Activated CD4-positive, alpha-beta T cell treated with anti-CD3 and anti-CD28 coated beads, Interleukin-2, amount 10 ng/mL, durations not matched to agents 24 days and 14 days (primary cell): Measurements from ENCODE around the gene DNAJB8. TPM values are rescaled to one million over a fixed set of nuclear protein-coding genes. Genes with fewer than 3 reads are reported as not detected.

Experiments
- DNase-seq: peaks from one replicate; pipeline ENCODE4 v3.0.0; 2022
- H3K27ac Mint-ChIP-seq: one replicate; pipeline ENCODE4 v1.8.0; 2022; ENCODE audit warnings: mild to moderate bottlenecking, mixed read lengths
- H3K27me3 Mint-ChIP-seq: one replicate; pipeline ENCODE4 v1.8.0; 2022; ENCODE audit warnings: mixed read lengths
- H3K36me3 Mint-ChIP-seq: one replicate; pipeline ENCODE4 v1.8.0; 2022; ENCODE audit warnings: low read depth, mild to moderate bottlenecking, mixed read lengths
- H3K4me1 Mint-ChIP-seq: one replicate; pipeline ENCODE4 v1.8.0; 2021; ENCODE audit warnings: mixed read lengths
- H3K4me3 Mint-ChIP-seq: one replicate; pipeline ENCODE4 v1.8.0; 2022; ENCODE audit warnings: mild to moderate bottlenecking, moderate library complexity, mixed read lengths
- H3K9me3 Mint-ChIP-seq: one replicate; pipeline ENCODE4 v1.8.0; 2021; ENCODE audit warnings: mixed read lengths
- intact Hi-C: fragments of 100-400 bp; cut with micrococcal nuclease; formaldehyde crosslinking; loops from one replicate; pipeline ENCODE4 v1.15.1; 2023
- total RNA-seq: library from RNA; stranded (reverse); gene quantifications from 2 replicates; pipeline ENCODE4 v1.2.3, GENCODE V29; 2022

DNAJB8 gene
- total RNA-seq, 1 donor from 2014 or later, result not detected

DNA sequence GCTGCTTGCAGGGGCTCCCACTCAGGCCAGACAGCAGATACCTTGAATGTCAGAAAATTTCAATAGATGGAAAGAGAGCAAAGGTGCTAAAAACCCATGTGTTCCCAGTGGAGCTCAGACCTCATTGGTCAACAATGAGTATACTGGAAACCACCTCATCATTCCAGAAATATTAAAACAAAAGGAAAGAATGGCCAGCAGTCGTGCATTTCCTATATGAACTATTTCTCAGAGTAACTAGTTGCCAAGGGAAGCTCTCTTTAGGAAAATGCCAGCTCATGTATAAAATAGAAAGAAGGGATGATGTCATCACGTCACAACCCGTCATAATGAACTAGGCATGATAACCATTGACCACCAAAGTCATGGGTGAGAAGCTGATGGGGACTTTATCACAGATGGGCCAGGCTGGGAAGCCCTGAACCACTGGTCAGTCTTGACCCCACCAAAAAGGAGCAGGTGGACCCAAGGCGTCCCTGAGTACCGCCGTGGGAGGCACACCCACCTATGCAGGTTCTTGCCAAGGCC lies 17.5 kb downstream of the DNAJB8 start:
- intact Hi-C loops, result loop anchor here (5.0 kb wide), 1 partner anchor 38 kb away; no protein-coding TSS in a partner anchor
- peak overlapping the region; percentile 53 for H3K4me3 Mint-ChIP-seq
- H3K27ac Mint-ChIP-seq, result peak overlapping the region; percentile 94
- H3K27me3 Mint-ChIP-seq, result peaks cover 9% of the 10 kb centered on the region
- H3K9me3 Mint-ChIP-seq, result peaks cover 40% of the 10 kb centered on the region
- peaks cover 22% of the 10 kb centered on the region for H3K36me3 Mint-ChIP-seq
- peaks cover 29% of the 10 kb centered on the region for H3K4me1 Mint-ChIP-seq
- DNase-seq, result no peak

DNA sequence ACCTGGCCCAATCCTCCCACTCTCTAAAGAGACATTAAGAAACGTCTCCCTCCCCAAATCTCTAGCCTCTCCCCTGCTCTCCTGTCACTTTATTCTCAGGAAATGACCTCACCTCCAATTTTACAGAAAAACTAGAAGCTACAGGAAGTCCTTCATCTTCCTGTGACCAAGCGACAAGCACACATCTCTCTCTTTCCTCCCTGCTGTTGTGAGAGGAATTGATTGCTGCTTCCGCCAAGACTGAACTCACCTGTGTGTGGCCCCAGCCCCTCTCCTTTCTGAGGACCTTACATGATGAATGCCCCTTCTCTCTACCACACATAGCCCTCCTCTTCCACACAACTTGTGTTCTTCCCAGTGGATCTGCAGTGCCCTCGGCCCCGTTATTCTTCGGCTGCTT lies 18.2 kb downstream of the DNAJB8 start:
- DNase-seq, result peak; percentile 78
- H3K27me3 Mint-ChIP-seq, result peaks cover 10% of the 10 kb centered on the region
- H3K4me3 Mint-ChIP-seq, result peak overlapping the region; percentile 53
- peak overlapping the region; percentile 94 for H3K27ac Mint-ChIP-seq
- H3K9me3 Mint-ChIP-seq, result peaks cover 40% of the 10 kb centered on the region
- peaks cover 29% of the 10 kb centered on the region for H3K4me1 Mint-ChIP-seq
- intact Hi-C loops, result loop anchor here (5.0 kb wide), 1 partner anchor 39 kb away; no protein-coding TSS in a partner anchor
- H3K36me3 Mint-ChIP-seq, result peaks cover 22% of the 10 kb centered on the region

DNA sequence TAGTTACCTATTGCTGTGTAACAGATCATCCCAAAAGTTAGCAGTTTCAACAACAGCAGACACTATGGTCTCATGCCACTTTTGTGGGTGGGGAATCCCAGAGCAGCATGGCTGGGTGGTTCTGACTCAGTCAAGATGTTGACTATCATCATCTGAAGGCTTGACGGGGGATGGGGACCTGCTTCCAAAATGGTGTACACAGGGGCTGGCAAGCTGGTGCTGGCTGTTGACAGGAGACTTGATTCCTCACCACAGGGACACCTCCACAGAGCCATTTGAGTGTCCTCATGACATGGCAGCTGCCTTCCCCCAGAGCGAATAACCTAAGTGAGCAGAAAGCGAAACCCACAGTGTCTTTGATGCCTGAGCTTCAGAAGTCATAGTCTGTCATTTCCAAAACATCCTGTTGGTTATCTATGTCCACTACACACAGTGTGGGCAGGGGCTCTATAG lies 19.1 kb downstream of the DNAJB8 start:
- Mint-ChIP-seq H3K4me3 (peak overlapping the region; percentile 61), H3K36me3 (peaks cover 22% of the 10 kb centered on the region), H3K27ac (peak overlapping the region; percentile 93), H3K27me3 (peaks cover 10% of the 10 kb centered on the region), H3K4me1 (peaks cover 29% of the 10 kb centered on the region), H3K9me3 (peaks cover 40% of the 10 kb centered on the region)
- intact Hi-C loops, result loop anchor here (5.0 kb wide), 1 partner anchor 40 kb away; no protein-coding TSS in a partner anchor
- peak; percentile 87 for DNase-seq

DNA sequence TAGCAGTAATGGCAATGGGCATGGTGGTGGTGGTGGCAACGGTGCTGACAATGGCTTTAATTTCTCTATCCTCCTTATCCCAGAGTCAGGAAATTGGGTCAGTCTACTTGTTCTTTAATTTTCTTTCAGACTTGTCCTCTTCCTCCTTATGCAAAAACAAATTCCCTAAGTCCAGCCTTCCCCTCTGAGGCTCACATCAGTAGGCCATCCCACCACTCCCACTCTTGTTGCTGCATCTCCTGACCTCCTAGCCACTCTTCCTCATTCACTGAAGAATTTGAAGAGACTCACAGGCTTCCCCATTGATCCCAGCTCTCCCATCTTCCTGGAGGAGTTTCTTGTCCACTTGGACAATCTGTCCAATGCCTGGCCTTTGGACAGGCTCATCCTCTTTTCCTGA lies 19.9 kb downstream of the DNAJB8 start:
- H3K4me1 Mint-ChIP-seq, result peaks cover 29% of the 10 kb centered on the region
- H3K36me3 Mint-ChIP-seq, result peaks cover 22% of the 10 kb centered on the region
- H3K4me3 Mint-ChIP-seq, result no peak overlapping the region
- H3K9me3 Mint-ChIP-seq, result peaks cover 40% of the 10 kb centered on the region
- peak overlapping the region; percentile 93 for H3K27ac Mint-ChIP-seq
- no peak for DNase-seq
- intact Hi-C loops, result loop anchor here (5.0 kb wide), 1 partner anchor 40 kb away; no protein-coding TSS in a partner anchor
- peaks cover 7% of the 10 kb centered on the region for H3K27me3 Mint-ChIP-seq

DNA sequence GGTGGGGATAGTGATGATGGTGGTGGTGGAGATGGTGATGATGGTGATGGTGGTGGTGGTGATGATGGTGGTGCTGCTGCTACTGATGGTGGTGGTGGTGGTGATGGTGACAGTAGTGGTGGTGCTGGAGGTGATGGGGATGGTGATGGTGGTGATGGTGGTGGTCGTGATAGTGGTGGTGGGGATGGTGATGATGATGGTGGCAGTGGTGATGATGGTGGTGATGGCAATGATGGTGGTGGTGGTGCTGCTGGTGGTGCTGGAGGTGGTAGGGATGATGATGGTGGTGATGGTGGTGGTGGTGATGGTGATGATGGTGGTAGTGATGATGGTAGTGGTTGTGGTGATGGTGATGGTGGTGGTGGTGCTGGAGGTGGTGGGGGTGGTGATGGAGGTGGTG lies 21.3 kb downstream of the DNAJB8 start:
- intact Hi-C loops, result loop anchor here (5.0 kb wide), 1 partner anchor 42 kb away; no protein-coding TSS in a partner anchor
- Mint-ChIP-seq H3K4me1 (peaks cover 24% of the 10 kb centered on the region), H3K4me3 (no peak overlapping the region), H3K9me3 (peaks cover 33% of the 10 kb centered on the region), H3K36me3 (peaks cover 22% of the 10 kb centered on the region), H3K27ac (peak overlapping the region; percentile 54), H3K27me3 (peaks cover 7% of the 10 kb centered on the region)
- DNase-seq, result no peak

DNA sequence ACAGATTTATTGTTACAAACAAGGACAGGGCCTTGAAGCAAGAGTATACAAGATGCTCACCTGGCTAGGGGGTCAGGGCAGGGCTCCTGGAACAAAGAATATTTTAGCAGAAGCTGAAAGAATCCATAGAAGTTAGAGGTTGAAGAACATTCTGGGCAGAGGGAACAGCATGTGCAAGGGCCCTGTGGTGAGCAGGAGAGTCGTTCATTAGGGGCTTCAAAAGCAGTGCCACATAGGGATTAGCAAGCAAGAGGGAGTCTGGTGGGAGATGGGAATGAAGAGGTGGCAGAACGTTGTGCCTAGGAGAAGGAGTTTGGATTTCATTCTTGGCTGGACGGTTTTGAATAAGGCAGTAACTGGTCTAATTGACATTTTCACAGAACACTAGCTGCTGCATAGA lies 22.9 kb downstream of the DNAJB8 start:
- DNase-seq, result no peak
- Mint-ChIP-seq H3K4me1 (peaks cover 17% of the 10 kb centered on the region), H3K36me3 (peaks cover 20% of the 10 kb centered on the region), H3K9me3 (peaks cover 30% of the 10 kb centered on the region), H3K4me3 (no peak overlapping the region), H3K27ac (no peak overlapping the region), H3K27me3 (peaks cover 14% of the 10 kb centered on the region)
- intact Hi-C loops, result no loop called here

DNA sequence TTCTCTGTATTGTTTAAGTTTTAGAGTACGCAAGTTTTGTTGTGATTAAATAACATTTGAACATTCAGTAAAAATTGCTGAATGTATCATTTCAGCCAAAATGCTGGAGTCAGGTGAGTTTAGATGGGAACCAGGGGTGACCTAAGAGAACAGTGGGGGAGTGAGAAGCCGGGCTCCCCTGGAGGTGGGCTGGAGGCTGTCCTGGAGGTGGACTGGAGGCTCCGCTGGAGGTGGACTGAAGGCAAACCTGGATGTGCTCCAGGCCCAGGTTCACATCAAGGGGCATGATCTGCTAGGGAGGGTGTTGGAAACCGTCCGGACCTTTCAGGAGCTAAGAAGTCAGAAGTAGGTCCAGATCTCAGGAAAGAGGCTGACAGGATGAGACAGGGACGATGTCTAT lies 23.7 kb downstream of the DNAJB8 start:
- H3K27ac Mint-ChIP-seq, result no peak overlapping the region
- DNase-seq, result no peak
- peaks cover 14% of the 10 kb centered on the region for H3K27me3 Mint-ChIP-seq
- H3K4me3 Mint-ChIP-seq, result no peak overlapping the region
- H3K4me1 Mint-ChIP-seq, result peaks cover 11% of the 10 kb centered on the region
- peaks cover 15% of the 10 kb centered on the region for H3K36me3 Mint-ChIP-seq
- intact Hi-C loops, result no loop called here
- peaks cover 24% of the 10 kb centered on the region for H3K9me3 Mint-ChIP-seq

DNA sequence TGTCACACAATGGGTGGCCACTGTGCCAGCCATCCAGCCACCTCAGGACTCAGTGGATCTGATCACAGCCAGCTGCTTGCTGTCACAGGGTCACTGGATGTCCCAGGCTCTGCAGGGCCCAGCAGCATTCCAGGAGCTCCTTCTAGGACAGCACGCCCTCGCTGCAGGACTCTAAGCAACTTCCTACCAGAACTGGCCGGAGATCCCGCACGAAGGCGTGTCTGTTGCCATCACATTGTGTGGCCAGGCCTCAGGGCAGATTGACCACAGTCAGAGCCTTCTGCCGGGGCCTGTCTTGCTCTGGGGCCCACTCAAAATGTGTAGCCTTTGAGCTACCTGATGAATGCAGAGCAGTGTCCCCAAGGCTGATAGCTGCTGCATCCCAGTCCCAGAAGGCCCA lies 24.6 kb downstream of the DNAJB8 start:
- peaks cover 3% of the 10 kb centered on the region for H3K4me1 Mint-ChIP-seq
- no peak for DNase-seq
- H3K4me3 Mint-ChIP-seq, result no peak overlapping the region
- no peak overlapping the region for H3K27ac Mint-ChIP-seq
- peaks cover 21% of the 10 kb centered on the region for H3K9me3 Mint-ChIP-seq
- peaks cover 18% of the 10 kb centered on the region for H3K27me3 Mint-ChIP-seq
- intact Hi-C loops, result no loop called here
- peaks cover 11% of the 10 kb centered on the region for H3K36me3 Mint-ChIP-seq

DNA sequence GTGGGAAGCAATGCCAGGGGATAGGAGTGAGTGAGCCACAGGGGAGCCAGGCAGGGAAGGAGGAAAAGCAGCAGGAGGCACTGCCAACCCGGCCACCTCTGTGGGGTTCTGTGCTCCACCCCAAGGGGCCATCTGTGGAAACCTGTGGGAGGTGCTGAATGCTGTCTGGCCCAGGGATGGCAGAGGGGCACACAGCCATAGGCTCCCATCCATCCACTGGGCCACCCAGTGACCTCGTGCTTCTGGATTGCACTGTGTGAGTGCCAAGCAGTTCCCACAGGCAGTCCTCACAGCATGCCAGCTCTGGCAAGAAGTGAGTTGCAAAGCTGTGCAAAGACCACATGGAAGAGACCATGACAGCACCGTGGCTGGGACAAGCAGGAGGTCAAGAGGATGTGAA lies 27.5 kb downstream of the DNAJB8 start:
- Mint-ChIP-seq H3K36me3 (no peaks in the 10 kb centered on the region), H3K4me3 (no peak overlapping the region), H3K4me1 (no peaks in the 10 kb centered on the region), H3K9me3 (no peaks in the 10 kb centered on the region), H3K27me3 (peaks cover 29% of the 10 kb centered on the region), H3K27ac (no peak overlapping the region)
- intact Hi-C loops, result no loop called here
- no peak for DNase-seq

DNA sequence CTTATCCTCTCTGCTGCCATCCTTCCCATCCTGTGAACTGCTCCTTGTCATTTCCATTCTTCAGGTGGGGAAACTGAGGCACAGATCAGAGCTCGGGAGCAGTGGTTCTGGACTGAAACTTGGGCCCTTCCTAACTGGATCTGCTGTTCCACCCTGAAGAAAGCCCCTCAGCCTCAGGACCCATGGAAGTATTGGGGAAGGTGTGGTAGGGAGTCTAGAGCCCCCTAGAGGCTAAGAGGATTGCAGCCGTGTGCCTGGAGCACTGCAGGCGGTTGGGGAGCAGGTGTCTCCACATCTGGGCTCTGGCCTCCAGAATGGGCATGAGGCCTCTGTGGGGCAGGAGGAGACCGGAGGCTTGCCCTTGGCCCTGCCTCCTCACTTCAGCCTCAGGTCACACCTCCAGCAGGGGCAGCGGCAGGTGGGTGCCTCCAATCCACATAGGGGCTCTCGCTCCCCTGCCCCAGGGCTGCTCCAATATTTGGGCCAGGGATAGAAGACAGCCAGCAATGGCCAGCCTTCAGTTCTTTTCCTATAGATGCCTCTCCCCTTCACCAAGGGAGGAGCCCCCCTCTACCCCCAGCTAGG lies 28.1 kb downstream of the DNAJB8 start:
- Mint-ChIP-seq H3K4me3 (no peak overlapping the region), H3K4me1 (no peaks in the 10 kb centered on the region)

DNA sequence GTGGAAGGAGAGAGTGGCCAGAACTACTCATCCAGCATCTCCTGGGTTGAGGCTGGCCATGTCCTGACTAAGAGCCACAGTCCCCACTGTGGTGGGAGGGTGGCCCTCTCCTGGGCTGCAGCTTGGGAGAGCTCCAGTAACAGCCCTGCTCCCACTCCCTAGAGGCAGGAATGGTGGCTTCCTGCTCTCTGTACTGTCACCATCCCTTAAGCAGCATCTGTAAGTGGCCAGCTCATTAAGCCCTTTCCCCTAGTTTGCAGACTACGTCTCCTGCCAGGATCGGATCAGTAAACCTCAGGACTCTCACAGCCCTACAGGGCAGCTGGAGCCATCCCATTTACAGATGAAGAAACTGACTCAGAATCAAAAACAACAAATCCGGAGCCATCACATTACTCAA lies 30.5 kb downstream of the DNAJB8 start:
- DNase-seq, result no peak
- Mint-ChIP-seq H3K27ac (no peak overlapping the region), H3K27me3 (peaks cover 48% of the 10 kb centered on the region), H3K9me3 (no peaks in the 10 kb centered on the region), H3K36me3 (no peaks in the 10 kb centered on the region), H3K4me3 (no peak overlapping the region), H3K4me1 (peaks cover 5% of the 10 kb centered on the region)
- intact Hi-C loops, result no loop called here

More for the DNA sequence above, 28.1 kb downstream of the DNAJB8 start:
- Mint-ChIP-seq H3K27ac (no peak overlapping the region), H3K36me3 (no peaks in the 10 kb centered on the region), H3K9me3 (no peaks in the 10 kb centered on the region), H3K27me3 (peaks cover 31% of the 10 kb centered on the region)
- intact Hi-C loops, result no loop called here
- DNase-seq, result no peak

DNA sequence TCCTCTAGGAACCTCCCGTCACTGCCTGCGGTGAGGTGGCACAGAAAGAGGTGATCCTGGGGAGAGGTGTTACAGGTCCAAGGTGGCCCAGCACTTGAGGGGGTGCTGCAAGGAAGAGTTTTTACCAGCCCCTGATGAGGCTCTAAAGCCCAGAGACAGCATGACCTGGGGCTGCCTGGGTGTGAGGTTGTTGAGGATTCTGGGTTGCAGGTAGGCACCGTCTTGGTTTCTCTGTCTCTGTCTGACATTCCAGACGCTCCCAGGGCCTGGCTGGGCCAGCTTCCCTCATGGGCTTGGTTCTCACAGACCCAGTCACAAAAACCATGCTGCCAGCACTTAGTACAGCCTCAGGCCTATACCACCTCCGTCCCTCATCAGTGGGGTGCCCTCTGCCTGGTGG lies 31.1 kb downstream of the DNAJB8 start:
- intact Hi-C loops, result no loop called here
- H3K27ac Mint-ChIP-seq, result no peak overlapping the region
- no peak for DNase-seq
- no peak overlapping the region for H3K4me3 Mint-ChIP-seq
- no peaks in the 10 kb centered on the region for H3K9me3 Mint-ChIP-seq
- H3K36me3 Mint-ChIP-seq, result no peaks in the 10 kb centered on the region
- peaks cover 5% of the 10 kb centered on the region for H3K4me1 Mint-ChIP-seq
- peaks cover 54% of the 10 kb centered on the region for H3K27me3 Mint-ChIP-seq

DNA sequence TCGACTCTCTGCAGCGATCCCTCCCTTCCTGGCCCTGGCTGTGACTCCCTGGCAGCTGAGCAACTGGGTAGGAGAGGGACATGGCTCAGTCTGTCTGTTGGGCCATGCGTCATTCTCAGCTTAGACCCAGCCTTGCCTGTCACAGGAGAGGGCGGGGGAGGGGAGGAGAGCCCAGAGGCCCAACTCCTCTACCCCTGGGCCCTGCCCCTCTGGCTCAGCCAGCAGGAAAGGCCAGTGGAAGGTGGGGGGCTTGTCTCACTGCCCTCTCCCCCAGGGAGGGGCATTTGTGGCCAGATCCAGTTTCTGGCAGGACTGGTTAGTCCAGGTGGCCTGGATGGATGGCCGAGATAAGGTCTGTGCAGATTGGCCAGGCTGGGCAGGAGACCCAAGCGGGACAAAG lies 31.6 kb downstream of the DNAJB8 start:
- no peak for DNase-seq
- Mint-ChIP-seq H3K27ac (no peak overlapping the region), H3K9me3 (no peaks in the 10 kb centered on the region), H3K4me1 (peaks cover 5% of the 10 kb centered on the region), H3K36me3 (no peaks in the 10 kb centered on the region), H3K27me3 (peaks cover 58% of the 10 kb centered on the region), H3K4me3 (no peak overlapping the region)
- intact Hi-C loops, result no loop called here

DNA sequence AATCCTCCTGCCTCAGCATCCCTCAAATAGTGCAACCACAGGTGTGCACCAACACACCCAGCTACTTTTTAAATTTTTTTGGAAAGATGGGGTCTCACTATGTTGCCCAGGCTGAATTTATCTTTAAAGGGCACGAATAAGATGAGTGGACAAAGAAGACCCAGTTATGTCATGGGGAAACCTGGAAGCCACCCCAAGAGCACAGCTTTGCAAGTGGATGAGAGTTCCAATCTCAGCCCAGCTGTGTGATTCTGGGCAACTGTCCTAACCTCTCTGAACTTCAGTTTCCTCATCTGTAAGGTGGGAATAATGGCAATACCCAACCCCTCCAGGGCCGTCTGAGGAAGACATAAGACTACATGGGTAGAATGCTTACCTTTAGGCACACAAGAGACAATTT lies 32.2 kb downstream of the DNAJB8 start:
- Mint-ChIP-seq H3K4me1 (peaks cover 5% of the 10 kb centered on the region), H3K27me3 (peaks cover 54% of the 10 kb centered on the region), H3K27ac (no peak overlapping the region)

DNA sequence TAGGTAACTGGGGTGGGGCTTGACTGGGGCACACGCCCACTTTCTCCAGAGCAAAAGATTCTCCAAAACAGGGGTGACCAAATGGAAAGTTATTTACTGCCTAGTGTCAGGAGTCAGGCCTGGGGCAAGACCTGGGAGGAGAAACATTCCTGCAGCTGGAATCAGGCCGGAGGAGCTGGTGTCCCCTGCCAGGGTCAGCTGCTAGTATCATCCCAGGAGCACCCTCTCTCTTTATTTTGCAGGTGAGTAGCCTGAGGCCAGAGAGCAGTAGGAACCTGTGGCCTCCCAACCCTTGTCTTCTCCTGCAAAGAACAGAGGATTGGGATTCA lies 32.9 kb downstream of the DNAJB8 start:
- H3K4me1 Mint-ChIP-seq, result peaks cover 5% of the 10 kb centered on the region
- H3K9me3 Mint-ChIP-seq, result no peaks in the 10 kb centered on the region
- H3K27ac Mint-ChIP-seq, result no peak overlapping the region
- no peak overlapping the region for H3K4me3 Mint-ChIP-seq
- H3K27me3 Mint-ChIP-seq, result peaks cover 52% of the 10 kb centered on the region
- no peaks in the 10 kb centered on the region for H3K36me3 Mint-ChIP-seq
- intact Hi-C loops, result no loop called here
- no peak for DNase-seq

More for the DNA sequence above, 32.2 kb downstream of the DNAJB8 start:
- Mint-ChIP-seq H3K4me3 (no peak overlapping the region), H3K36me3 (no peaks in the 10 kb centered on the region), H3K9me3 (no peaks in the 10 kb centered on the region)
- intact Hi-C loops, result no loop called here
- no peak for DNase-seq
